Uterus (tissue), 4 donors: ENCODE measurements around the gene CDY1B. TPM values are rescaled to one million over a fixed set of nuclear protein-coding genes. Genes with fewer than 3 reads are reported as not detected.
"Not testable (repeated sequence)": the region's sequence is repeated elsewhere in the genome, so short reads cannot be mapped to it uniquely, and the experiment has no call there.

ENCODE experiments used
- DNase-seq, 2 donors: peaks; one replicate each; pipeline ENCODE4 v3.0.0-alpha.2; 2019 to 2020
- H3K27ac ChIP-seq, 2 donors: fragments of 200-600 bp; sonication (generic); 1 replicate in 1 of 2; 2 replicates in 1 of 2; pipeline ENCODE4 v1.5.1; 2016 to 2018
- H3K27me3 ChIP-seq, 2 donors: fragments of 200-600 bp; sonication (generic); one replicate each; pipeline ENCODE4 v1.5.1; 2018 to 2019; ENCODE audit warnings: control low read depth in 1 of 2
- H3K36me3 ChIP-seq, 2 donors: fragments of 200-600 bp; sonication (generic); one replicate each; pipeline ENCODE4 v1.5.1; 2019; ENCODE audit warnings: control low read depth in 1 of 2
- H3K4me1 ChIP-seq, 2 donors: fragments of 200-600 bp; sonication (generic); one replicate each; pipeline ENCODE4 v1.5.1; 2018 to 2019; ENCODE audit warnings: control low read depth in 1 of 2
- H3K4me3 ChIP-seq, 2 donors: fragments of 200-600 bp; sonication (generic); 1 replicate in 1 of 2; 2 replicates in 1 of 2; pipeline ENCODE4 v1.5.1; 2018 to 2019; ENCODE audit warnings: mild to moderate bottlenecking in 1 of 2
- H3K9me3 ChIP-seq, 2 donors: fragments of 200-600 bp; sonication (generic); one replicate each; pipeline ENCODE4 v1.5.1; 2019; ENCODE audit warnings: control low read depth in 1 of 2
- intact Hi-C: fragments of 100-400 bp; cut with DNase I; formaldehyde crosslinking; loops from one replicate; pipeline ENCODE4 v1.15.1; 2023; ENCODE audit warnings: low total_unique reads
- total RNA-seq, 4 donors: library from RNA; depleted of rRNA in 3 of 4; stranded (reverse); fragments of >200 nt in 3 of 4; gene quantifications; one replicate each; pipeline versions ENCODE4 v1.1.0 to v1.2.4, GENCODE V29; 2014 to 2023
- donor health status: DM: yes; HTN: yes; CAD: no.

The CDY1B gene
- not detected for total RNA-seq

- DNase-seq, H3K4me1 ChIP-seq, intact Hi-C loops, H3K27me3 ChIP-seq, H3K27ac ChIP-seq, H3K36me3 ChIP-seq, H3K4me3 ChIP-seq, H3K9me3 ChIP-seq: not testable (repeated sequence)
Observed at GRCh38 chrY:24047919-24048318, at the start of gene CDY1B. Gene CDY1B (minus strand): TSS chrY:24048019. CDS start chrY:24047688, 331 bp downstream.

GRCh38 chrY:24049525-24049924, 1.7 kb upstream of the CDY1B start:
- H3K9me3 ChIP-seq, H3K27ac ChIP-seq, H3K4me3 ChIP-seq, H3K4me1 ChIP-seq, H3K36me3 ChIP-seq, intact Hi-C loops, DNase-seq, H3K27me3 ChIP-seq: not testable (repeated sequence)

GRCh38 chrY:24043209-24043608, 4.6 kb downstream of the CDY1B start:
- H3K36me3 ChIP-seq, intact Hi-C loops, H3K4me3 ChIP-seq, H3K27me3 ChIP-seq, H3K4me1 ChIP-seq, H3K27ac ChIP-seq, DNase-seq, H3K9me3 ChIP-seq: not testable (repeated sequence)

- H3K4me1 ChIP-seq, H3K9me3 ChIP-seq, H3K4me3 ChIP-seq, intact Hi-C loops, H3K36me3 ChIP-seq, DNase-seq, H3K27ac ChIP-seq, H3K27me3 ChIP-seq: not testable (repeated sequence)
Observed at GRCh38 chrY:24039008-24039718, 8.7 kb downstream of the CDY1B start.

- H3K27ac ChIP-seq, H3K36me3 ChIP-seq, DNase-seq, H3K4me3 ChIP-seq, H3K4me1 ChIP-seq, intact Hi-C loops, H3K27me3 ChIP-seq, H3K9me3 ChIP-seq: not testable (repeated sequence)
Observed at GRCh38 chrY:24026212-24027103, 21.4 kb downstream of the CDY1B start.
